ENCODE results near the gene CHSY1. TPM values are rescaled to one million over a fixed set of nuclear protein-coding genes. Genes with fewer than 3 reads are reported as not detected.

CHSY1 gene
- total RNA-seq, 2 experiments from 2014 or later = 5.8 to 6.7 TPM

GRCh38 chr15:101138086-101138660 is 113.7 kb downstream of the CHSY1 start:
- ATAC-seq (ENCODE audit: poor library complexity) (no peak), DNase-seq (no peak)
- H3K27me3 ChIP-seq (ENCODE audit: control insufficient read depth in 1 of 2, insufficient read depth in 2 of 2, low read length in 2 of 2) = no peaks in the 10 kb centered on the region
- TF ChIP-seq, protein P1, sequence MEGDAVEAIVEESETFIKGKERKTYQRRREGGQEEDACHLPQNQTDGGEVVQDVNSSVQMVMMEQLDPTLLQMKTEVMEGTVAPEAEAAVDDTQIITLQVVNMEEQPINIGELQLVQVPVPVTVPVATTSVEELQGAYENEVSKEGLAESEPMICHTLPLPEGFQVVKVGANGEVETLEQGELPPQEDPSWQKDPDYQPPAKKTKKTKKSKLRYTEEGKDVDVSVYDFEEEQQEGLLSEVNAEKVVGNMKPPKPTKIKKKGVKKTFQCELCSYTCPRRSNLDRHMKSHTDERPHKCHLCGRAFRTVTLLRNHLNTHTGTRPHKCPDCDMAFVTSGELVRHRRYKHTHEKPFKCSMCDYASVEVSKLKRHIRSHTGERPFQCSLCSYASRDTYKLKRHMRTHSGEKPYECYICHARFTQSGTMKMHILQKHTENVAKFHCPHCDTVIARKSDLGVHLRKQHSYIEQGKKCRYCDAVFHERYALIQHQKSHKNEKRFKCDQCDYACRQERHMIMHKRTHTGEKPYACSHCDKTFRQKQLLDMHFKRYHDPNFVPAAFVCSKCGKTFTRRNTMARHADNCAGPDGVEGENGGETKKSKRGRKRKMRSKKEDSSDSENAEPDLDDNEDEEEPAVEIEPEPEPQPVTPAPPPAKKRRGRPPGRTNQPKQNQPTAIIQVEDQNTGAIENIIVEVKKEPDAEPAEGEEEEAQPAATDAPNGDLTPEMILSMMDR (IDR thresholded peaks at IDR 0.05) = no peak
- ChIA-PET POLR2A (interaction anchor here (1.0 kb wide), 1 partner anchor 11 kb away, joined by 3 read pairs; no protein-coding TSS in a partner anchor), CTCF (no interaction called here)
- no peaks in the 10 kb centered on the region for H3K36me3 ChIP-seq (ENCODE audit: insufficient read depth, low read length)
- intact Hi-C loops (cut with DNase I, micrococcal nuclease) = no loop called here
- no peaks in the 10 kb centered on the region for H3K9me3 Mint-ChIP-seq
- no peaks in the 10 kb centered on the region for H3K27me3 Mint-ChIP-seq
- no peak overlapping the region for H3K4me3 Mint-ChIP-seq
- peaks cover 17% of the 10 kb centered on the region for H3K4me1 ChIP-seq (ENCODE audit: insufficient read depth, low read length)
- no peak overlapping the region for H3K27ac ChIP-seq (ENCODE audit: low read depth in 1 of 2, low read length in 2 of 2)
- H3K4me3 ChIP-seq (ENCODE audit: low read length) = no peak overlapping the region
- no peak overlapping the region for H3K27ac Mint-ChIP-seq
- peaks cover 31% of the 10 kb centered on the region for H3K4me1 Mint-ChIP-seq (ENCODE audit: low read depth)
- H3K36me3 Mint-ChIP-seq (ENCODE audit: low read depth) = no peaks in the 10 kb centered on the region
- peaks cover 0 to 13% of the 10 kb centered on the region in 2 experiments for H3K9me3 ChIP-seq (ENCODE audit: control insufficient read depth in 1 of 2, insufficient read depth in 1 of 2, low read length in 2 of 2)

- Histone ChIP-seq H3K4me3 (ENCODE audit: low read length) (no peak overlapping the region), H3K27ac (ENCODE audit: low read depth in 1 of 2, low read length in 2 of 2) (no peak overlapping the region), H3K9me3 (ENCODE audit: control insufficient read depth in 1 of 2, insufficient read depth in 1 of 2, low read length in 2 of 2) (peaks cover 0 to 13% of the 10 kb centered on the region in 2 experiments), H3K4me1 (ENCODE audit: insufficient read depth, low read length) (peaks cover 17% of the 10 kb centered on the region), H3K36me3 (ENCODE audit: insufficient read depth, low read length) (no peaks in the 10 kb centered on the region), H3K27me3 (ENCODE audit: control insufficient read depth in 1 of 2, insufficient read depth in 2 of 2, low read length in 2 of 2) (no peaks in the 10 kb centered on the region)
- ChIA-PET CTCF (no interaction called here), POLR2A (no interaction called here)
- Mint-ChIP-seq H3K9me3 (no peaks in the 10 kb centered on the region), H3K27me3 (no peaks in the 10 kb centered on the region), H3K4me3 (no peak overlapping the region), H3K27ac (no peak overlapping the region), H3K36me3 (ENCODE audit: low read depth) (no peaks in the 10 kb centered on the region), H3K4me1 (ENCODE audit: low read depth) (peaks cover 31% of the 10 kb centered on the region)
- ATAC-seq (ENCODE audit: poor library complexity) (no peak), DNase-seq (no peak)
- TF ChIP-seq, protein P1 (IDR thresholded peaks at IDR 0.05) = no peak
- intact Hi-C loops (cut with DNase I, micrococcal nuclease) = no loop called here
These were observed 114.4 kb downstream of the CHSY1 start for GRCh38 chr15:101137312-101137940.

- TF ChIP-seq, protein P1 (IDR thresholded peaks at IDR 0.05) = no peak
- H3K36me3 Mint-ChIP-seq (ENCODE audit: low read depth) = no peaks in the 10 kb centered on the region
- POLR2A ChIA-PET = no interaction called here
- H3K4me3 Mint-ChIP-seq = no peak overlapping the region
- ATAC-seq (ENCODE audit: poor library complexity) = no peak
- no peaks in the 10 kb centered on the region for H3K9me3 Mint-ChIP-seq
- Histone ChIP-seq H3K4me1 (ENCODE audit: insufficient read depth, low read length) (peaks cover 17% of the 10 kb centered on the region), H3K27ac (ENCODE audit: low read depth in 1 of 2, low read length in 2 of 2) (no peak overlapping the region), H3K27me3 (ENCODE audit: control insufficient read depth in 1 of 2, insufficient read depth in 2 of 2, low read length in 2 of 2) (no peaks in the 10 kb centered on the region), H3K9me3 (ENCODE audit: control insufficient read depth in 1 of 2, insufficient read depth in 1 of 2, low read length in 2 of 2) (peaks cover 0 to 13% of the 10 kb centered on the region in 2 experiments), H3K4me3 (ENCODE audit: low read length) (no peak overlapping the region), H3K36me3 (ENCODE audit: insufficient read depth, low read length) (no peaks in the 10 kb centered on the region)
- DNase-seq = no peak
- no peaks in the 10 kb centered on the region for H3K27me3 Mint-ChIP-seq
- intact Hi-C loops (cut with DNase I, micrococcal nuclease) = no loop called here
- H3K4me1 Mint-ChIP-seq (ENCODE audit: low read depth) = peaks cover 31% of the 10 kb centered on the region
- CTCF ChIA-PET = no interaction called here
- no peak overlapping the region for H3K27ac Mint-ChIP-seq
These were observed 115.2 kb downstream of the CHSY1 start for GRCh38 chr15:101136381-101137268.
